A549 (cell line): ENCODE data around the gene PSMB8. TPM values are rescaled to one million over a fixed set of nuclear protein-coding genes. Genes with fewer than 3 reads are reported as not detected.
"Not testable (repeated sequence)": the region's sequence is repeated elsewhere in the genome, so short reads cannot be mapped to it uniquely, and the experiment has no call there.

Source experiments
- ATAC-seq, 2 experiments: fragments of 200-7000 bp in 1 of 2; fragments of >200 bp in 1 of 2; cut with Nextera tagmentation in 1 of 2; cut with Tn5 transposase in 1 of 2; 3 replicates each; pipeline versions ENCODE4 v1.8.0 to v1.9.1; 2018 to 2020; ENCODE audit warnings: mild to moderate bottlenecking in 1 of 2, moderate library complexity in 1 of 2
- CTCF ChIA-PET: fragments of 300-600 bp; sonication (Branson Sonifier 250); formaldehyde crosslinking; extraction: SDS; loops from one replicate; lab custom pipeline; 2021; ENCODE audit warnings: antibody characterized with exemption, inconsistent platforms; lab: Yijun Ruan, JAX
- POLR2A ChIA-PET: fragments of 350-600 bp; formaldehyde crosslinking; extraction: SDS; loops from one replicate; lab custom pipeline; 2021; ENCODE audit warnings: antibody characterized with exemption, inconsistent platforms; lab: Yijun Ruan, JAX
- DNase-seq, 2 experiments: peaks; one replicate each; pipeline versions ENCODE4 v3.0.0 to v3.0.0-alpha.2; 2011 to 2016; ENCODE audit warnings: low read depth in 1 of 2, low spot score in 1 of 2
- FAIRE-seq: peaks from 2 replicates; lab custom pipeline; 2011; peaks lifted over from hg19 to GRCh38; lab: Jason Lieb, UNC
- H3K27ac ChIP-seq, 2 experiments: fragments of >200 bp; sonication (Bioruptor Twin); formaldehyde crosslinking; 3 replicates each; pipeline ENCODE4 v1.5.1; 2016 to 2017
- H3K4me1 ChIP-seq: fragments of >200 bp; sonication (Bioruptor Twin); formaldehyde crosslinking; 3 replicates; pipeline ENCODE4 v1.6.1; 2016
- H3K4me2 ChIP-seq: fragments of >200 bp; sonication (Bioruptor Twin); formaldehyde crosslinking; 3 replicates; pipeline ENCODE4 v1.6.1; 2016
- H3K4me3 ChIP-seq: fragments of >200 bp; sonication (Bioruptor Twin); formaldehyde crosslinking; 3 replicates; pipeline ENCODE4 v1.5.1; 2016
- H3K9me3 ChIP-seq: fragments of >200 bp; sonication (Bioruptor Twin); formaldehyde crosslinking; 3 replicates; pipeline ENCODE4 v1.6.1; 2016
- EHF ChIP-seq: fragments of 250-450 bp; sonication (Bioruptor Pico); IDR thresholded peaks from 2 replicates; pipeline ENCODE4 v1.5.0; 2020; ENCODE audit warnings: mild to moderate bottlenecking
- FOSB ChIP-seq: fragments of 250-450 bp; sonication (Bioruptor Pico); IDR thresholded peaks from 2 replicates; pipeline ENCODE4 v1.5.0; 2020; ENCODE audit warnings: mild to moderate bottlenecking, moderate library complexity
- FOSL2 ChIP-seq, 2 experiments: fragments of 450-650 bp in 1 of 2; fragments of >200 bp in 1 of 2; sonication (Bioruptor Twin) in 1 of 2; formaldehyde crosslinking; IDR thresholded peaks; 2 replicates each; pipeline versions ENCODE4 v1.5.0 to v1.6.1; 2016 to 2020; ENCODE audit warnings: mild to moderate bottlenecking in 1 of 2, moderate library complexity in 1 of 2
- HEYL ChIP-seq: fragments of 250-450 bp; sonication (Bioruptor Pico); IDR thresholded peaks from 2 replicates; pipeline ENCODE4 v1.8.0; 2021; ENCODE audit warnings: mild to moderate bottlenecking, moderate library complexity
- HOXB13 ChIP-seq: fragments of 250-450 bp; sonication (Bioruptor Pico); IDR thresholded peaks from 2 replicates; pipeline ENCODE4 v1.5.0; 2020; ENCODE audit warnings: low read depth, mild to moderate bottlenecking, moderate library complexity
- HOXB5 ChIP-seq: fragments of 250-450 bp; sonication (Bioruptor Pico); IDR thresholded peaks from 2 replicates; pipeline ENCODE4 v1.5.0; 2020; ENCODE audit warnings: mild to moderate bottlenecking, moderate library complexity
- JUNB ChIP-seq: fragments of >200 bp; sonication (Bioruptor Twin); formaldehyde crosslinking; IDR thresholded peaks from 2 replicates; pipeline ENCODE4 v1.6.1; 2016
- KDM5A ChIP-seq: fragments of 200-600 bp; sonication (generic); IDR thresholded peaks from 2 replicates; pipeline ENCODE4 v1.6.1; 2016; ENCODE audit warnings: antibody characterized with exemption, mild to moderate bottlenecking
- MAZ ChIP-seq: fragments of 150-350 bp; IDR thresholded peaks from 2 replicates; pipeline ENCODE4 v1.6.1; 2014; ENCODE audit warnings: antibody characterized with exemption, low read depth, low read length, borderline replicate concordance
- MYC ChIP-seq: IDR thresholded peaks from 2 replicates; pipeline ENCODE4 v1.6.1; 2012; ENCODE audit warnings: mild to moderate bottlenecking, inconsistent platforms, low read length, improper control_type of control experiment, borderline replicate concordance
- NR3C1 ChIP-seq: fragments of >200 bp; sonication (Bioruptor Twin); formaldehyde crosslinking; IDR thresholded peaks from 3 replicates; pipeline ENCODE4 v1.6.1; 2017
- PBX3 ChIP-seq: IDR thresholded peaks from 2 replicates; pipeline ENCODE4 v1.6.1; 2012
- POLR2AphosphoS2 ChIP-seq: conservative IDR thresholded peaks from 2 replicates; pipeline ENCODE4 v1.6.1; 2012; ENCODE audit warnings: low read length, improper control_type of control experiment, inconsistent platforms
- RAD21 ChIP-seq, 2 experiments: fragments of >200 bp in 1 of 2; sonication (Bioruptor Twin) in 1 of 2; formaldehyde crosslinking in 1 of 2; IDR thresholded peaks in 1 of 2; conservative IDR thresholded peaks in 1 of 2; 2 replicates in 1 of 2; 3 replicates in 1 of 2; pipeline ENCODE4 v1.6.1; 2012 to 2018; ENCODE audit warnings: inconsistent platforms in 1 of 2
- SMC3 ChIP-seq: fragments of >200 bp; sonication (Bioruptor Twin); formaldehyde crosslinking; IDR thresholded peaks from 3 replicates; pipeline ENCODE4 v1.6.1; 2018; ENCODE audit warnings: inconsistent platforms
- SREBF2 ChIP-seq: fragments of 450-650 bp; IDR thresholded peaks from 2 replicates; pipeline ENCODE4 v1.6.1; 2014; ENCODE audit warnings: mild to moderate bottlenecking, moderate library complexity
- TFCP2L1 ChIP-seq: fragments of 250-450 bp; sonication (Bioruptor Pico); IDR thresholded peaks from 2 replicates; pipeline ENCODE4 v1.5.0; 2021; ENCODE audit warnings: mild to moderate bottlenecking
- TP53 ChIP-seq: fragments of 250-450 bp; sonication (Bioruptor Pico); IDR thresholded peaks from 2 replicates; pipeline ENCODE4 v1.5.0; 2021; ENCODE audit warnings: mild to moderate bottlenecking, moderate library complexity
- ZNF302 ChIP-seq: fragments of 250-450 bp; sonication (Bioruptor Pico); IDR thresholded peaks from 2 replicates; pipeline ENCODE4 v1.9.0; 2021; ENCODE audit warnings: inconsistent platforms, mild to moderate bottlenecking, moderate library complexity
- WGBS: methylation state at CpG from one replicate; pipeline ENCODE4 v1.1.6; 2017; ENCODE audit errors: missing lambda C conversion rate; 5-methylcytosine and 5-hydroxymethylcytosine counted together
- polyA plus RNA-seq, 4 experiments: library from polyadenylated mRNA; depleted of rRNA in 3 of 4; stranded (reverse); fragments of >200 nt; fragmentation: RNase III in 1 of 4; extraction: RNeasy Plus Mini Kit Qiagen cat#74134 plus additional on column Dnase treatment in 1 of 4; gene quantifications; 2 replicates in 3 of 4; 3 replicates in 1 of 4; pipeline ENCODE4 v1.2.3, GENCODE V29; 2011 to 2017
- TF ChIP-seq, protein P1 (sequence below): IDR thresholded peaks from 2 replicates; pipeline ENCODE4 v1.6.1; 2012
- TF ChIP-seq, protein P2 (sequence below): fragments of 150-350 bp; IDR thresholded peaks from 2 replicates; pipeline ENCODE4 v1.6.1; 2014; ENCODE audit warnings: low read depth, mild to moderate bottlenecking, low read length
- TF ChIP-seq, protein P3 (sequence below): fragments of 250-450 bp; sonication (Bioruptor Pico); IDR thresholded peaks from 2 replicates; pipeline ENCODE4 v1.5.0; 2021; ENCODE audit warnings: mild to moderate bottlenecking, moderate library complexity, borderline replicate concordance

Gene PSMB8
- polyA plus RNA-seq, 2 of the 4 experiments (the other 2 are of a cell fraction) = 14.6 to 20.2 TPM

DNA sequence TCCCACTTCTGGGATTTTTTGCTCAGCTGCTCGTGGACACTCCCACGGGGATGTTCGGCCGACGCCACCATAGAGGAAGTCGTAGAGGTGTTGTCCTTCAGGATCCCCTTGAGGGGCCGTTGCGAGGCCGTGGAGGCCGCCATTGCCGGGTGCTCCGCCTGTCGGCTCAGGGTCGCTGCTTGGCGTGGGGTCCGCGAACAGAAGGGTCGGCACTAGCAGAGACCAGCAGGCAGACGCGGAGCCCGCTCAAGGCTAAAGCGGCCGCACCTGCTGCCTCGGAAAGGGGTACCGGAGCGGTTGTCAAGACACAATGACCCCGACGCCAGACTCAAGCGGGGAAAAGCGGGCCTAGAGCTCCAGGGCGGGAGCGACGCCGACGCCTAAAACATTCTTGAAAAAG, 35.8 kb upstream of the PSMB8 start:
- H3K27ac ChIP-seq = no peak overlapping the region
- TF ChIP-seq PBX3 (no peak), FOSL2 (IDR thresholded peaks at IDR 0.05) (no peak), FOSL2 (CRISPR knock-in tag; IDR thresholded peaks at IDR 0.05) (no peak), RAD21 (conservative IDR thresholded peaks at IDR 0.05 in 1 of 2, IDR thresholded peaks at IDR 0.05 in 1 of 2) (no peak), POLR2AphosphoS2 (no peak), TFCP2L1 (CRISPR knock-in tag) (no peak), SREBF2 (no peak), HOXB5 (CRISPR knock-in tag) (no peak), JUNB (no peak), MAZ (no peak), ZNF302 (CRISPR knock-in tag) (no peak), NR3C1 (no peak), HOXB13 (CRISPR knock-in tag) (no peak), SMC3 (no peak)
- TF ChIP-seq, all 56 proteins: peak for 0
- DNase-seq = no peak
- ChIA-PET CTCF (interaction anchor here (0.6 to 3.6 kb wide), 5 partner anchors 11 to 105 kb away, joined by 3 to 20 read pairs (median 5); partner anchors contain the start of gene TAP2), POLR2A (no interaction called here)
- WGBS = 90% methylated on average over 20 of the region's 35 CpGs
- Histone ChIP-seq H3K9me3 (no peaks in the 10 kb centered on the region), H3K4me1 (no peaks in the 10 kb centered on the region), H3K4me2 (no peak overlapping the region), H3K4me3 (no peak overlapping the region)
- no peak for FAIRE-seq
- no peak for ATAC-seq

DNA sequence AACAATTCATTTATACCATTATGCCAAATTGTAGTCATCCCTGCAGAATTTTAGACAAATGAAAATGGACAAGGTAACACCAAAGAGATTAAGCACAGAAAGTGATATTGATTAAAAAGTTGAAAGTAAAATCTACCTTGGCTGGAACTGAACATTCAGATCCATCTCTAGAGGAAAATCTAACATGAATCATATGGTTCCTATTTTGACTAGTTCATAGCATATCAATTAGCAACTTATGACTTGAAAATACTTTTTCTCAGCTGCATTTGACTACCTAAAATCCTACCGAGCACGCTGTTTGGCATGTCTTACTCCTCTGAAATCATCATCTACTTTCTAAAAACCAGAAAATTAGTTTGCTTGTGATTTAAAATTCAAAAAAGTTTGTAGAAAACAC, 32.8 kb upstream of the PSMB8 start:
- H3K4me1 ChIP-seq = no peaks in the 10 kb centered on the region
- no peak overlapping the region for H3K4me3 ChIP-seq
- DNase-seq (no peak), FAIRE-seq (no peak), ATAC-seq (no peak)
- CTCF ChIA-PET = interaction anchor here (1.3 to 2.1 kb wide), 4 partner anchors 9 to 90 kb away, joined by 3 to 11 read pairs (median 4); partner anchors contain the start of gene TAP2
- POLR2A ChIA-PET = no interaction called here
- TF ChIP-seq, protein P1, sequence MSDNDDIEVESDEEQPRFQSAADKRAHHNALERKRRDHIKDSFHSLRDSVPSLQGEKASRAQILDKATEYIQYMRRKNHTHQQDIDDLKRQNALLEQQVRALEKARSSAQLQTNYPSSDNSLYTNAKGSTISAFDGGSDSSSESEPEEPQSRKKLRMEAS = no peak
- TF ChIP-seq KDM5A (no peak), HOXB5 (CRISPR knock-in tag) (no peak), EHF (no peak), MYC (no peak), FOSB (CRISPR knock-in tag) (no peak), ZNF302 (CRISPR knock-in tag) (no peak), HEYL (CRISPR knock-in tag) (no peak), TP53 (CRISPR knock-in tag) (no peak)
- TF ChIP-seq, protein P2, sequence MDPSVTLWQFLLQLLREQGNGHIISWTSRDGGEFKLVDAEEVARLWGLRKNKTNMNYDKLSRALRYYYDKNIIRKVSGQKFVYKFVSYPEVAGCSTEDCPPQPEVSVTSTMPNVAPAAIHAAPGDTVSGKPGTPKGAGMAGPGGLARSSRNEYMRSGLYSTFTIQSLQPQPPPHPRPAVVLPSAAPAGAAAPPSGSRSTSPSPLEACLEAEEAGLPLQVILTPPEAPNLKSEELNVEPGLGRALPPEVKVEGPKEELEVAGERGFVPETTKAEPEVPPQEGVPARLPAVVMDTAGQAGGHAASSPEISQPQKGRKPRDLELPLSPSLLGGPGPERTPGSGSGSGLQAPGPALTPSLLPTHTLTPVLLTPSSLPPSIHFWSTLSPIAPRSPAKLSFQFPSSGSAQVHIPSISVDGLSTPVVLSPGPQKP = no peak
- TF ChIP-seq, protein P3, sequence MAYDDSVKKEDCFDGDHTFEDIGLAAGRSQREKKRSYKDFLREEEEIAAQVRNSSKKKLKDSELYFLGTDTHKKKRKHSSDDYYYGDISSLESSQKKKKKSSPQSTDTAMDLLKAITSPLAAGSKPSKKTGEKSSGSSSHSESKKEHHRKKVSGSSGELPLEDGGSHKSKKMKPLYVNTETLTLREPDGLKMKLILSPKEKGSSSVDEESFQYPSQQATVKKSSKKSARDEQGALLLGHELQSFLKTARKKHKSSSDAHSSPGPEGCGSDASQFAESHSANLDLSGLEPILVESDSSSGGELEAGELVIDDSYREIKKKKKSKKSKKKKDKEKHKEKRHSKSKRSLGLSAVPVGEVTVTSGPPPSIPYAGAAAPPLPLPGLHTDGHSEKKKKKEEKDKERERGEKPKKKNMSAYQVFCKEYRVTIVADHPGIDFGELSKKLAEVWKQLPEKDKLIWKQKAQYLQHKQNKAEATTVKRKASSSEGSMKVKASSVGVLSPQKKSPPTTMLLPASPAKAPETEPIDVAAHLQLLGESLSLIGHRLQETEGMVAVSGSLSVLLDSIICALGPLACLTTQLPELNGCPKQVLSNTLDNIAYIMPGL = no peak
- H3K27ac ChIP-seq = no peak overlapping the region
- H3K9me3 ChIP-seq = no peaks in the 10 kb centered on the region
- 86% methylated on average over 2 of the region's 2 CpGs for WGBS
- no peak overlapping the region for H3K4me2 ChIP-seq

GRCh38 chr6:32873947-32874346, 30.1 kb upstream of the PSMB8 start:
- CTCF ChIA-PET = interaction anchor here (0.8 to 13.9 kb wide), 2 partner anchors 32 to 93 kb away, joined by 3 to 253 read pairs; partner anchors contain the start of genes PSMB8 and TAP2
- H3K4me1 ChIP-seq, H3K4me2 ChIP-seq, H3K4me3 ChIP-seq, POLR2A ChIA-PET, DNase-seq, ATAC-seq, H3K9me3 ChIP-seq, H3K27ac ChIP-seq, FAIRE-seq: not testable (repeated sequence)
- 0% methylated on average over 1 of the region's 1 CpG for WGBS
